GM21381 (cell line): ENCODE results near the gene RPTOR.
"Not testable (repeated sequence)": the region's sequence is repeated elsewhere in the genome, so short reads cannot be mapped to it uniquely, and the experiment has no call there.

Experiments used
- ATAC-seq: cut with Tn5 transposase; IDR thresholded peaks from one replicate; pipeline ENCODE4 v1.9.1; 2021; ENCODE audit warnings: mild to moderate bottlenecking, moderate library complexity; ENCODE audit not compliant: unreplicated experiment

RPTOR gene

DNA sequence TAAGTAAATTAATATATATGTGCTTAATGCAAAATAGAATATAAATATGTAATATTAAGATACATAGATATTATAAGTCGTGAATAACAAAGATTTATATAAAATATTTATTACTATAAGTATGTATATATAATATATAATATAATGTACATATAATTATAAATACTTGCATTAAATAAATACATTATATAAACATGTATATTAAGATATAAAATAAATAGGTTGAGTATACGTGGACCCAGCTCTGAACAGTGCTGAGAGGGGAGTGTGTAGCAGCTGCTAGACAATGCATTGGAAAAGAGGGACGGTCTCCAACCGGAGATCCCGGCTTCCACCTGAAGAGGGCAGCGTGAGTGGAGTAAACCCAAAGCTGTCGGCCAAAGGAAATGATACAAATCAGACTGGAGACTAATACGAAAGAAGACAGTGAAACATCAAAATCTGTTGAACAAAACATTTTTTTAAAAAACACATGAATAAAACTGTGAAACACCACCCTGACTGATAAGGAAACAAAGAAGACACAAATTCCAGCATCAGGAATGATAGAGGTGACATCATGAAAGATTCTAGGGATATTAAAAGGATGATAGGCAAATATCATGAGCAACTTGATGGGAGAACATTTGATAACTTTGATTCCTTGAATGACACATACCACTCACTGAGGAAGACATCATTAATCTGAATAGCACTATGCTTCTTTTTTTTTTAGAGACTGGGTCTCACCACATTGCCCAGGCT lies 321.6 kb downstream of the RPTOR start:
- no peak for ATAC-seq

- no peak for ATAC-seq
These were observed 323.5 kb downstream of the RPTOR start for GRCh38 chr17:80868022-80868609.

DNA sequence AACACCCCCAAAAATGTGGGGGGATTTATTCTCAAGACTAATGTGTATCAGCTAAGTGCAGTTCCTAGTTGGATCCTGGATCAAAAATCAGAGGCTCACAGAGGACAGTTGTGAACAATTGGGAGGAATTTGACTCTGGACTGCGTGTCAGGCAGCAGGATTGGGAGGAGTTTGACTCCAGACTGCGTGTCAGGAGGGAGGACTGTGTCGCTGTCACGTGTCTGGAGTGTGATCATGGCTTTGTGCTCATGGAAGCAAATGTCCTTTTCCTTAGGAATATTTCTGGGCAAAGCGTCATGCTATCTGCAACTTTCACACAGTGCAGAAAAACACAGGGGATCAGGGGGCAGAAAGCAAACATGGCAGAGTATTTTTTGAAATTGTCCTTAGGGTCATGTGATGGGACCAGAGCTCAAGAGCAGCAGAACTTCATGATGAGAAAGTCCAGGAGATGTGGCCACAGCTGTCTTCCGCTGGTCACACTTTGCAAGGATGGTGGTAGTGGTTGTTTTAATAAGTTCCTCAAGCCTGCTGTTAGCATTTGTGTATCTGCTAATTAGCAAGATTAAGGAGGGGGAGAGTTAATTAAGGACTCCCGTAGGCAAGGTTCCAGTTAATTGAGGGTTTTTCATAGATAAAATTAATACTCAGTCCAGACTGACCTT lies 325.0 kb downstream of the RPTOR start:
- no peak for ATAC-seq

DNA sequence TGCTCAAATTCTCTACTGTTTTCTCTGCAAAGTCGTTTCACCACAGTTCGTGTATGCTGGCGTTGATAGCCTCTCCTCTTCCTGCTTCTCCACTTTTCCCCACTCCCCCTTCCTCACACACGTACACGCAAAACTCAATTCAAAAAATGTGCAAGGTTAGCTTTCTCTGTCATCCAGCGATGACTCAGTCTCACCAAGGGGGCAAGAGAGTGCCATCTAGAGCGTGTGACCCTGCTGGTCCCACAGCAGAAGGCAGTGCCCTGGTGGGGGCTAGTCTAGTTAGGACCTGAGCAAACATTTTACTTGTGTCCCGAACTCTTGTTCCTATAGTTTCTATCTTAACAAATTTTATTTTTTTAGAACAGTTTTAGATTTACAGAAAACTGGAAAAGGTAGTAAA lies 325.8 kb downstream of the RPTOR start:
- no peak for ATAC-seq

- no peak for ATAC-seq
These were observed 326.7 kb downstream of the RPTOR start for GRCh38 chr17:80871341-80871740.

- ATAC-seq, result no peak
These were observed 327.4 kb downstream of the RPTOR start for GRCh38 chr17:80872001-80872500.

- ATAC-seq, result no peak
These were observed 328.1 kb downstream of the RPTOR start for GRCh38 chr17:80872501-80873306.

GRCh38 chr17:80873307-80873951 lies 328.8 kb downstream of the RPTOR start:
- ATAC-seq, result no peak

DNA sequence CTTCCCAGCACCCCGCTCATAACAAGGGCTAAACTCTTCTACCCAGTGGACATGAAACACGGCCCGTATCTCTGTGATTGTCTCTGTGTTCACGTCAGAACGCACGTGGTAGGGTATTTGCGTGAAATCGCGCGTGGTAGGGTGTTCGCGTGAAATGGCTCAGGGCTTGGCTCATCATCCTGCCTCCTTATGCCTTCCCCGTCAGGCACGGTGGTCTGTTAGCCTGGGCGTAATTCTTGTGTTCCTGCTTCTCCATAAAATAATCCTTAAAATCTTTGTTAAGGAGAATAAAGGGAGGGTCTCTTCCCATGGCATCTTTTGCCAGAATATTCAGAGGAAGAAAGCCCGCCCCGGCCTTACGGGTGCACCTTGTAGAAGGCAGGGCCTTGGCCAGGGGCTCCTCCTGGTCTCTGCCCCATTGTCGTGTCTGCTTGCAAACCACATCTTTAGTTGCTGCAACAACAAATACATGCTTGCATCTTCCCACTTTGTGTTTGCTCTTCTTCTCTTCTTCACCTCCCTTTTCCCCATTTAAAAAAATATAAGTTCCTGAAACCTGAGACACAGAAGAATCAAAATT lies 330.3 kb downstream of the RPTOR start:
- no peak for ATAC-seq

DNA sequence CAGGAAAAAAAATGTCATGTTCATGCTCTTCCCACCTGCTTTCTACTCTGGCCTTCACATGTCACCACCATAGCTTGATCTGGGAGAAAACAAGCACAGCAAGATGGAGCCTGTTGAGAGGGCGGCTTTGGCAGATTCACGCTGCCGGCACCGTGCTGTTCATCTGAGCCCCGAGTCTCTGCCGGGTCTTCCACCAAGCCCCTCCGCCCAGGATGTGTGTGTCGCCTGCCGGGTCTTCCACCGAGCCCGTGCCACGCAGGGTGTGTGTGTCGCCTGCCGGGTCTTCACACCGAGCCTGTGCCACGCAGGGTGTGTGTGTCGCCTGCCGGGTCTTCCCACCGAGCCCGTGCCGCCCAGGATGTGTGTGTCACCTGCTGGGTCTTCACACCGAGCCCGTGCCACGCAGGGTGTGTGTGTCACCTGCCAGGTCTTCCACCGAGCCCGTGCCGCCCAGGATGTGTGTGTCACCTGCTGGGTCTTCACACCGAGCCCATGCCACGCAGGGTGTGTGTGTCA lies 330.9 kb downstream of the RPTOR start:
- not testable (repeated sequence) for ATAC-seq

DNA sequence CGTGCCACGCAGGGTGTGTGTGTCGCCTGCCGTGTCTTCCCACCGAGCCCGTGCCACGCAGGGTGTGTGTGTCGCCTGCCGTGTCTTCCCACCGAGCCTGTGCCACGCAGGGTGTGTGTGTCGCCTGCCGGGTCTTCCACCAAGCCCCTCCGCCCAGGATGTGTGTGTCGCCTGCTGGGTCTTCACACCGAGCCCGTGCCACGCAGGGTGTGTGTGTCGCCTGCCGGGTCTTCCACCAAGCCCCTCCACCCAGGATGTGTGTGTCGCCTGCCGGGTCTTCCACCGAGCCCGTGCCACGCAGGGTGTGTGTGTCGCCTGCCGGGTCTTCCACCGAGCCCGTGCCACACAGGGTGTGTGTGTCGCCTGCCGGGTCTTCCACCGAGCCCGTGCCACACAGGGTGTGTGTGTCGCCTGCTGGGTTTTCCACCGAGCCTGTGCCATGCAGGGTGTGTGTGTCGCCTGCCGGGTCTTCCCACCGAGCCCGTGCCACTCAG lies 331.9 kb downstream of the RPTOR start:
- not testable (repeated sequence) for ATAC-seq

DNA sequence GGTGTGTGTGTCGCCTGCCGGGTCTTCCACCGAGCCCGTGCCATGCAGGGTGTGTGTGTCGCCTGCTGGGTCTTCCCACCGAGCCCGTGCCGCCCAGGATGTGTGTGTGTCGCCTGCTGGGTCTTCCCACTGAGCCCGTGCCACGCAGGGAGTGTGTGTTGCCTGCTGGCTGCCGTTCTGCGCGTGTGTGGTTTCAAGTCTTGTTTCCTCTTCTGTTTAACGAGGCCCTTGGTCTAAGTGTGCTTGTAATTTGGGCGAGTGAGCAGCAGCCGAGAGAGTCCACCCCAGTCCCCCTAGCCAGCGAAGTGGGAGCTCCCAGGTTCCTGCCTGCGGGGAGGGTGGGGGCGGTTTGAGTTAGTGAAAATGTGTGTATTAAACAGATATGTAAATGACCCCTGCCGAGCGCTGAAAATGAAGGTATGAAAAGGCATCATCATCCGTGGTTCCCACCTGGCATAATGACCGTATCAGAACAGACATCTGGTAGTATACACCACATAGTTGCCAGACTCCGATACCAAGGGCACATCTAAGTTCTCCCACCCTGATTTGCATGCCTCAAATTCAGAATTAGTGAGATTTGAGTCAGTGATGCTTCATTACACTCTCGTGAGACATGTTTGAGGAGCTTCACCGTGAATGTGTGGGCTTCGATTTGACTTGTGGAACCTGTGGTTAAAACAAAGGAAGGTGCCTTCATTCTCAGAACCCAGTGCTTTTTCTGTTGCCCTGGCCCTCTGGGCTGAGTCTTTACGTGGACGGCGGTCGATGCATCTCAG lies 332.5 kb downstream of the RPTOR start:
- ATAC-seq, result peak; percentile 92

- no peak for ATAC-seq
These were observed 333.2 kb downstream of the RPTOR start for GRCh38 chr17:80877729-80878303.

DNA sequence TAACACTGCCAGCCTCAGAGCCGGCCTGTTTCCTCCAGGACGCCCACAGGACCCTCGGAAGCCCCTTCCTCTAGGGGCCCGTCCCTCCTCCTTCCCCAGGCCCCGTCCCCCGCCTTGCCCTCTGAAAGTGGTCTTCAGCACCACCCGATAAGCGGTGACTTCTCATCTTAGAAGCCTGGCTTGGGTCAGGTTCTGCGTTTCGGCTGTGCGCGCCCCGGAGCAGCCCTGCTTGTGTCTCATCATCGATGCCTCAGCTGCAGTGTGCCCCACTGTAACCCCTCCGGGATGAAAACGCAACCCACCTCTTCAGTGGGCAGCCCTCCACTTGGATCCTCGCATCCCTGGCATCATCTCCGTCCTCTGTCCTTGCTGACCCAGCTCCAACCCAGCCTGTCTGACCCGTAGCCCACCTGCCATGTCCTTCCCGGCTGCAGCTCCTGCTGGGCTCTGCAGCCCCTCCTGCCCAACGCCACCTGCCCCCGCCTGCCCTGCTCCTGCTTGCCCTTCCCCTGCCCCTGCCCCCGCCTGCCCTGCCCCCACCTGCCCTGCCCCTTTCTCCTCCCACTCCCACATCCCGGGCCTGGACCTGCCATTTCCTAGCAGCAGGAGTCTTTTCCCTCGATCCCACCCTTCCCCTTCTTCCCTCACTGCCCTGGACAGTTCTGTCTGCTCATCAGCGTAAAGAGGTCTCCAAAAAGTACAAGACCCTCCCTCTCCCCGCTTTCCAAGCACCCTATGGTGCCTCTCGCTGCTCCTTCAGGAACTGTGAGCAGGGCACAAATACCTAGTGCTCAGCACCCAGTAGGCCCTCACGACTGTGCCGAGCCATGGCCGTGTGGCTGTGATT lies 334.5 kb downstream of the RPTOR start:
- ATAC-seq, result no peak

DNA sequence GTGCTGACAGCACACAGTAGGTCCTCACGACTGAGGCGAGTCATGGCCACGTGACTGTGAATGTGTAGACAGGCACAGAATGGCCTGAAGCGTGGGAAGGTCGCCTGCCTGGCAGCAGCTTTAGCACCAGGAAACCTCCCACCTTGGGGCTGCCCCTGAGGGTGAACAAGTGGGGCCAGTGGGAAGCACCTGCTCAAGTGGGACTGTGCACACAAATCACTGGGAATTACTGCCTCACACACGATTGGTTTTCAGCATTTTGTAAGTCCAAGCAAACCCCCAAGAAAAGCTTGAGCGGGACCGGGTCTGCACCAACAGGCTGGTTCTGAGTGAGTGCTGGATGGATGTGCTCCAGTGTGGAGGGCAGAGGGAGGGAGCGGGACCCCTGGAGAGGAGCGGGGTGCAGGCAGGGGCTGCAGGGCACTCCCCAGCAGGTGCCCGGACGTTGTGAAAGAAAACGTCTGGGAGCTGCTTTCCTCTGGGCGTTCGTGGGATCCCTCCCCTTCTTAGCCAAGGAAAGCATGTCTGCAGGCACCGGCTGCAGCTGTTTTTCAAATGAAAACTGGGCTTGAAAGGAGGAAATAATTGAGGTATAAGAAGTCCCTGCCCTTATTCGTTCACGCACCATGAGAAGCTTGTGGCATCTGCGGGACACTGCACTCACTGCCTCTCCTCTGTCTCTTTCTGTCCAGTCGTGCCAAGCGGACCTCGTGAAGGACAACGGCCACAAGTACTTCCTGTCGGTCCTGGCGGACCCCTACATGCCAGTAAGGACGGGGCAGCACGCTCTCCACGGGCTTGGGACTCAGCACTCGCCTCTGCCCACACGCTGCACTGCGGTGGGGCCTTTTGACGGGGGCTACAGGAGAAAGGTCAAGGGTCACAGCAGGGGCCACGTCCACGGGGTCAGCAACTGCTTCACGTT lies 335.3 kb downstream of the RPTOR start:
- no peak for ATAC-seq

GRCh38 chr17:80880648-80880985 lies 336.0 kb downstream of the RPTOR start:
- no peak for ATAC-seq

DNA sequence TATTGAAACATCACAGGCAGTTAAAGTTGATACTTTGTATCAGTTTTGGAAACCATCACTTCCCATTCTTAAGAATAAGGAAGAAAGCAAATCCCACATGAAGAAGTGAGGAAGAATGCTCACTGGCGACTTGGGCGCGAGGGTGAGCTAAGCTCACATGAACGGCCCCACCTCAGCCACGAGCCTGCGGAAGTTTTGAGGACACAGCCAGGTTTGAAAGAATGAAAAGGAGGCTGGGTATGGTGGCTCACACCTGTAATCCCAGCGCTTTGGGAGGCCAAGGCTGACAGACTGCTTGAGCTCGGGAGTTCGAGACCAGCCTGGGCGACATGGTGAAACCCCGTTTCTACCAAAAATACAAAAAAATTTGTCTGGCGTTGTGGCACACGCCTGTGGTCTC lies 336.7 kb downstream of the RPTOR start:
- ATAC-seq, result no peak
